HG02610 (cell line): Measurements from ENCODE around the gene FNIP2.
"Not testable (repeated sequence)": the region's sequence is repeated elsewhere in the genome, so short reads cannot be mapped to it uniquely, and the experiment has no call there.

Experiments
- ATAC-seq: cut with Tn5 transposase; IDR thresholded peaks from one replicate; pipeline ENCODE4 v1.9.1; 2021; ENCODE audit warnings: mild to moderate bottlenecking, moderate library complexity; ENCODE audit not compliant: unreplicated experiment

The FNIP2 gene

GRCh38 chr4:158768555-158769174 is at the start of gene FNIP2:
TSS of gene FNIP2 (plus strand) at chr4:158769026. CDS start at chr4:158769213, 187 bp downstream.
- ATAC-seq, result peak; percentile 74

GRCh38 chr4:158721680-158722079 is 47.1 kb upstream of the FNIP2 start:
- ATAC-seq, result no peak

- peak; percentile 6 for ATAC-seq
Observed at GRCh38 chr4:158722291-158722916, 46.4 kb upstream of the FNIP2 start.

- peak; percentile 97 for ATAC-seq
Observed at GRCh38 chr4:158722917-158723793, 45.7 kb upstream of the FNIP2 start, which contains the start of gene PPID. TSS of gene PPID (minus strand) at chr4:158723396. CDS start at chr4:158723288, 108 bp downstream.

- no peak for ATAC-seq
Observed at GRCh38 chr4:158724637-158725036, 44.2 kb upstream of the FNIP2 start.

- no peak for ATAC-seq
Observed at GRCh38 chr4:158726633-158727032, 42.2 kb upstream of the FNIP2 start.

- ATAC-seq, result no peak
Observed at GRCh38 chr4:158728236-158728635, 40.6 kb upstream of the FNIP2 start.

- peak; percentile 88 for ATAC-seq
Observed at GRCh38 chr4:158729716-158730559, 38.9 kb upstream of the FNIP2 start.

GRCh38 chr4:158738866-158739265 is 30.0 kb upstream of the FNIP2 start:
- no peak for ATAC-seq

GRCh38 chr4:158739600-158739999 is 29.2 kb upstream of the FNIP2 start:
- no peak for ATAC-seq

GRCh38 chr4:158741326-158742021 is 27.4 kb upstream of the FNIP2 start:
- no peak for ATAC-seq

GRCh38 chr4:158746537-158746936 is 22.3 kb upstream of the FNIP2 start:
- ATAC-seq, result not testable (repeated sequence)

- ATAC-seq, result no peak
Observed at GRCh38 chr4:158750379-158750778, 18.4 kb upstream of the FNIP2 start.

- no peak for ATAC-seq
Observed at GRCh38 chr4:158754385-158755180, 14.2 kb upstream of the FNIP2 start.

- not testable (repeated sequence) for ATAC-seq
Observed at GRCh38 chr4:158755819-158756218, 13.0 kb upstream of the FNIP2 start.

GRCh38 chr4:158756588-158756987 is 12.2 kb upstream of the FNIP2 start:
- ATAC-seq, result no peak

- ATAC-seq, result no peak
Observed at GRCh38 chr4:158758142-158758541, 10.7 kb upstream of the FNIP2 start.

- no peak for ATAC-seq
Observed at GRCh38 chr4:158758703-158759102, 10.1 kb upstream of the FNIP2 start.

- not testable (repeated sequence) for ATAC-seq
Observed at GRCh38 chr4:158759539-158759938, 9.3 kb upstream of the FNIP2 start.
